NCI-H1048 (cell line): ENCODE measurements around the gene RGCC.

Source experiments
- DNase-seq: peaks from one replicate; lab custom pipeline; 2025; lab: John Stamatoyannopoulos, UW

RGCC gene

GRCh38 chr13:41515491-41516139, 58.3 kb downstream of the RGCC start:
- no peak for DNase-seq

- DNase-seq, result no peak
These were observed 58.8 kb downstream of the RGCC start for GRCh38 chr13:41516166-41516565.

GRCh38 chr13:41516760-41517159, 59.4 kb downstream of the RGCC start:
- DNase-seq, result no peak

GRCh38 chr13:41520016-41520659, 62.8 kb downstream of the RGCC start:
- no peak for DNase-seq
